Astrocyte of the cerebellum (primary cell): Measurements from ENCODE around the gene SPINK9.
A peak's percentile ranks its signal among the peaks of the same experiment; 100 is the strongest.

ENCODE experiments used
- DNase-seq: peaks from one replicate; pipeline ENCODE4 v3.0.0-alpha.2; 2011; ENCODE audit warnings: low read depth
- H3K4me3 ChIP-seq: 2 replicates; pipeline ENCODE4 v1.5.1; 2011; ENCODE audit warnings: mild to moderate bottlenecking, low read depth, low read length, moderate library complexity
- CTCF ChIP-seq: IDR thresholded peaks from 2 replicates; pipeline ENCODE4 v1.5.1; 2012; ENCODE audit warnings: low read length, low read depth, moderate library complexity, mild to moderate bottlenecking; ENCODE audit errors: missing control alignments
- in situ Hi-C: cut with HindIII; loops from 2 replicates; pipeline ENCODE4 v1.10.0; 2017; ENCODE audit warnings: low sequenced_read_pairs

Gene SPINK9

GRCh38 chr5:148335259-148335658, at the start of gene SPINK9:
Gene SPINK9, plus strand, starts transcription at chr5:148335559. Its CDS starts 55 bp downstream, at chr5:148335614.
- in situ Hi-C loops: no loop called here
- TF ChIP-seq CTCF: no peak
- no peak within 1 kb of the TSS for H3K4me3 ChIP-seq
- DNase-seq: no peak

GRCh38 chr5:148290271-148291195, 44.8 kb upstream of the SPINK9 start:
- peak; percentile 56 for TF ChIP-seq CTCF
- in situ Hi-C loops: no loop called here
- H3K4me3 ChIP-seq: no peak overlapping the region
- no peak for DNase-seq

GRCh38 chr5:148297731-148298130, 37.6 kb upstream of the SPINK9 start:
- in situ Hi-C loops: no loop called here
- no peak for DNase-seq
- H3K4me3 ChIP-seq: no peak overlapping the region
- no peak for TF ChIP-seq CTCF

GRCh38 chr5:148306446-148306845, 28.9 kb upstream of the SPINK9 start:
- in situ Hi-C loops: no loop called here
- TF ChIP-seq CTCF: no peak

GRCh38 chr5:148309019-148309418, 26.3 kb upstream of the SPINK9 start:
- TF ChIP-seq CTCF: no peak
- in situ Hi-C loops: no loop called here
- DNase-seq: no peak
- H3K4me3 ChIP-seq: no peak overlapping the region

More at GRCh38 chr5:148306446-148306845, 28.9 kb upstream of the SPINK9 start:
- DNase-seq: no peak
- no peak overlapping the region for H3K4me3 ChIP-seq

- no peak overlapping the region for H3K4me3 ChIP-seq
- in situ Hi-C loops: no loop called here
- TF ChIP-seq CTCF: no peak
- no peak for DNase-seq
These were observed 25.6 kb upstream of the SPINK9 start for GRCh38 chr5:148309746-148310145.
